ENCODE results near the gene ABL1.

Gene ABL1

GRCh38 chr9:130914417-130915095 lies 79.5 kb downstream of the ABL1 start:
- H3K4me3 ChIP-seq (ENCODE audit: low read length), result no peak overlapping the region
- H3K36me3 ChIP-seq (replicated peaks; ENCODE audit: insufficient read depth, low read length), result no peaks in the 10 kb centered on the region
- no peaks in the 10 kb centered on the region for H3K4me1 ChIP-seq (ENCODE audit: low read length)
- no peak for TF ChIP-seq EZH2phosphoT487 (IDR thresholded peaks at IDR 0.05; ENCODE audit: low read length)
- no peak for TF ChIP-seq EZH2 (optimal IDR thresholded peaks at IDR 0.05; ENCODE audit: low read depth, low read length)
- TF ChIP-seq CTCF (IDR thresholded peaks at IDR 0.05; ENCODE audit: low read length), result no peak
- H3K27ac ChIP-seq (ENCODE audit: low read length), result no peak overlapping the region
- peaks cover 89% of the 10 kb centered on the region for H3K27me3 ChIP-seq (replicated peaks; ENCODE audit: insufficient read depth, low read length)
- H3K9me2 ChIP-seq (replicated peaks; ENCODE audit: insufficient read depth, low read length), result no peaks in the 10 kb centered on the region
- H3K79me2 ChIP-seq (ENCODE audit: low read length), result no peaks in the 10 kb centered on the region
- no peak for DNase-seq
- no peak overlapping the region for H2AFZ ChIP-seq (ENCODE audit: low read length)
- no peak overlapping the region for H3K9ac ChIP-seq (ENCODE audit: low read length)
- H3K9me3 ChIP-seq (replicated peaks; ENCODE audit: insufficient read depth, low read length), result no peaks in the 10 kb centered on the region
- H3F3A ChIP-seq (ENCODE audit: insufficient read depth, low read length), result no peaks in the 10 kb centered on the region
- no peak overlapping the region for H3K4me2 ChIP-seq (ENCODE audit: low read depth, low read length)
- H4K20me1 ChIP-seq (ENCODE audit: insufficient read depth, low read length), result no peaks in the 10 kb centered on the region

GRCh38 chr9:130915096-130915447 lies 80.0 kb downstream of the ABL1 start:
- no peaks in the 10 kb centered on the region for H3K79me2 ChIP-seq (ENCODE audit: low read length)
- no peak overlapping the region for H2AFZ ChIP-seq (ENCODE audit: low read length)
- peaks cover 92% of the 10 kb centered on the region for H3K27me3 ChIP-seq (replicated peaks; ENCODE audit: insufficient read depth, low read length)
- H3F3A ChIP-seq (ENCODE audit: insufficient read depth, low read length), result no peaks in the 10 kb centered on the region
- no peak overlapping the region for H3K4me2 ChIP-seq (ENCODE audit: low read depth, low read length)
- no peak overlapping the region for H3K9ac ChIP-seq (ENCODE audit: low read length)
- no peak overlapping the region for H3K4me3 ChIP-seq (ENCODE audit: low read length)
- TF ChIP-seq EZH2phosphoT487 (IDR thresholded peaks at IDR 0.05; ENCODE audit: low read length) (no peak), EZH2 (optimal IDR thresholded peaks at IDR 0.05; ENCODE audit: low read depth, low read length) (no peak), CTCF (IDR thresholded peaks at IDR 0.05; ENCODE audit: low read length) (no peak)
- H3K27ac ChIP-seq (ENCODE audit: low read length), result no peak overlapping the region
- no peaks in the 10 kb centered on the region for H3K36me3 ChIP-seq (replicated peaks; ENCODE audit: insufficient read depth, low read length)
- DNase-seq, result no peak
- no peaks in the 10 kb centered on the region for H4K20me1 ChIP-seq (ENCODE audit: insufficient read depth, low read length)
- H3K4me1 ChIP-seq (ENCODE audit: low read length), result no peaks in the 10 kb centered on the region
- H3K9me3 ChIP-seq (replicated peaks; ENCODE audit: insufficient read depth, low read length), result no peaks in the 10 kb centered on the region
- H3K9me2 ChIP-seq (replicated peaks; ENCODE audit: insufficient read depth, low read length), result no peaks in the 10 kb centered on the region

- Histone ChIP-seq H3K4me1 (ENCODE audit: low read length) (no peaks in the 10 kb centered on the region), H3K79me2 (ENCODE audit: low read length) (no peaks in the 10 kb centered on the region), H3F3A (ENCODE audit: insufficient read depth, low read length) (no peaks in the 10 kb centered on the region), H3K9me2 (replicated peaks; ENCODE audit: insufficient read depth, low read length) (no peaks in the 10 kb centered on the region), H3K4me2 (ENCODE audit: low read depth, low read length) (no peak overlapping the region), H3K9me3 (replicated peaks; ENCODE audit: insufficient read depth, low read length) (no peaks in the 10 kb centered on the region), H3K27ac (ENCODE audit: low read length) (no peak overlapping the region), H4K20me1 (ENCODE audit: insufficient read depth, low read length) (no peaks in the 10 kb centered on the region), H3K36me3 (replicated peaks; ENCODE audit: insufficient read depth, low read length) (no peaks in the 10 kb centered on the region), H2AFZ (ENCODE audit: low read length) (no peak overlapping the region), H3K9ac (ENCODE audit: low read length) (no peak overlapping the region), H3K27me3 (replicated peaks; ENCODE audit: insufficient read depth, low read length) (peaks cover 100% of the 10 kb centered on the region), H3K4me3 (ENCODE audit: low read length) (no peak overlapping the region)
- no peak for DNase-seq
- TF ChIP-seq EZH2 (optimal IDR thresholded peaks at IDR 0.05; ENCODE audit: low read depth, low read length) (no peak), CTCF (IDR thresholded peaks at IDR 0.05; ENCODE audit: low read length) (no peak)
Measured at GRCh38 chr9:130917168-130917960, 82.3 kb downstream of the ABL1 start.
